H1 (cell line): ENCODE data around the gene C14orf119. TPM values are rescaled to one million over a fixed set of nuclear protein-coding genes. Genes with fewer than 3 reads are reported as not detected.

Experiments used
- CTCF ChIA-PET: fragments of 300-600 bp; sonication (Branson Sonifier 250); formaldehyde crosslinking; loops from one replicate; lab custom pipeline; 2021; ENCODE audit not compliant: partially characterized antibody; lab: Charles Lee
- POLR2A ChIA-PET: fragments of 300-600 bp; sonication (Branson Sonifier 250); formaldehyde crosslinking; loops from one replicate; lab custom pipeline; 2021; ENCODE audit warnings: inconsistent platforms; ENCODE audit not compliant: partially characterized antibody; lab: Charles Lee
- DNase-seq, 2 experiments: peaks; one replicate each; pipeline versions ENCODE4 v3.0.0 to v3.0.0-alpha.2; 2010 to 2022; ENCODE audit warnings: low spot score in 2 of 2, low read depth in 1 of 2, mixed read lengths in 1 of 2
- FAIRE-seq: peaks from 2 replicates; lab custom pipeline; 2011; peaks lifted over from hg19 to GRCh38; lab: Jason Lieb, UNC
- H2AFZ ChIP-seq: 2 replicates; pipeline ENCODE4 v1.8.1; 2012; ENCODE audit warnings: low read length, inconsistent platforms
- H2AK5ac ChIP-seq: 2 replicates; pipeline ENCODE4 v1.6.1; 2013; ENCODE audit warnings: low read depth, low read length
- H2BK120ac ChIP-seq: replicated peaks from 2 replicates; pipeline ENCODE3; 2013; ENCODE audit warnings: low read depth, low read length, inconsistent platforms
- H2BK12ac ChIP-seq: 2 replicates; pipeline ENCODE4 v1.6.1; 2013; ENCODE audit warnings: low read depth, low read length
- H2BK15ac ChIP-seq: 2 replicates; pipeline ENCODE4 v1.6.1; 2013; ENCODE audit warnings: low read length
- H2BK20ac ChIP-seq: 2 replicates; pipeline ENCODE4 v1.6.1; 2013; ENCODE audit warnings: low read length
- H2BK5ac ChIP-seq: 2 replicates; pipeline ENCODE4 v1.6.1; 2013; ENCODE audit warnings: low read depth, low read length
- H3K14ac ChIP-seq: 2 replicates; pipeline ENCODE4 v1.6.1; 2013; ENCODE audit warnings: inconsistent platforms; ENCODE audit not compliant: insufficient read length
- H3K18ac ChIP-seq: 2 replicates; pipeline ENCODE4 v1.6.1; 2013; ENCODE audit warnings: low read length; ENCODE audit errors: extremely low read depth
- H3K23ac ChIP-seq: 2 replicates; pipeline ENCODE4 v1.6.1; 2013; ENCODE audit warnings: inconsistent platforms; ENCODE audit not compliant: insufficient read length
- H3K23me2 ChIP-seq: 2 replicates; pipeline ENCODE4 v1.6.1; 2013; ENCODE audit warnings: low read depth, low read length
- H3K27ac ChIP-seq: 2 replicates; pipeline ENCODE4 v1.6.1; 2011; ENCODE audit warnings: low read depth, low read length, inconsistent platforms
- H3K27me3 ChIP-seq, 4 experiments: replicated peaks in 1 of 4; 1 replicate in 1 of 4; 2 replicates in 3 of 4; pipeline versions ENCODE4 v1.6.1 to v1.8.1; 2011 to 2013; ENCODE audit warnings: low read length in 3 of 4, mild to moderate bottlenecking in 3 of 4, inconsistent platforms in 2 of 4, mixed read lengths in 2 of 4, moderate library complexity in 1 of 4; ENCODE audit not compliant: control insufficient read depth in 3 of 4, insufficient read depth in 3 of 4; ENCODE audit errors: extremely low read depth in 1 of 4
- H3K36me3 ChIP-seq, 4 experiments: 2 replicates each; pipeline versions ENCODE4 v1.6.1 to v1.8.1; 2011 to 2013; ENCODE audit warnings: mild to moderate bottlenecking in 4 of 4, low read length in 3 of 4, moderate library complexity in 2 of 4, control low read depth in 1 of 4, inconsistent platforms in 1 of 4; ENCODE audit not compliant: insufficient read depth in 4 of 4, control insufficient read depth in 2 of 4
- H3K4ac ChIP-seq: replicated peaks from 2 replicates; pipeline ENCODE3; 2013; ENCODE audit warnings: low read length, low read depth, mixed read lengths, inconsistent platforms; ENCODE audit not compliant: insufficient read length
- H3K4me1 ChIP-seq, 4 experiments: replicated peaks in 1 of 4; 1 replicate in 1 of 4; 2 replicates in 3 of 4; pipeline versions ENCODE4 v1.6.1 to v1.8.1; 2011 to 2013; ENCODE audit warnings: low read length in 3 of 4, inconsistent platforms in 2 of 4, mixed read lengths in 1 of 4; ENCODE audit not compliant: insufficient read depth in 4 of 4, control insufficient read depth in 3 of 4
- H3K4me2 ChIP-seq, 2 experiments: 2 replicates each; pipeline versions ENCODE4 v1.6.1 to v1.8.1; 2011 to 2013; ENCODE audit warnings: low read depth in 2 of 2, low read length in 2 of 2, control low read depth in 1 of 2, inconsistent platforms in 1 of 2, mild to moderate bottlenecking in 1 of 2; ENCODE audit not compliant: insufficient read depth in 1 of 2
- H3K4me3 ChIP-seq, 4 experiments: fragments of 200-600, 300-600 bp in 1 of 4; sonication (generic), shearing (Covaris generic), sonication (Bioruptor Twin) in 1 of 4; 2 replicates each; pipeline versions ENCODE4 v1.5.1 to v1.8.1; 2011 to 2016; ENCODE audit warnings: low read length in 4 of 4, low read depth in 3 of 4, control low read depth in 2 of 4, inconsistent platforms in 2 of 4, mild to moderate bottlenecking in 2 of 4, mixed read lengths in 1 of 4, moderate library complexity in 1 of 4; ENCODE audit not compliant: insufficient read depth in 2 of 4; ENCODE audit errors: extremely low read depth in 1 of 4
- H3K56ac ChIP-seq: replicated peaks from 2 replicates; pipeline ENCODE3; 2013; ENCODE audit warnings: low read depth, mild to moderate bottlenecking, mixed read lengths, low read length, inconsistent platforms; ENCODE audit not compliant: insufficient read length
- H3K79me1 ChIP-seq: 2 replicates; pipeline ENCODE4 v1.6.1; 2013; ENCODE audit warnings: low read depth, low read length, control low read depth
- H3K79me2 ChIP-seq, 2 experiments: 2 replicates each; pipeline versions ENCODE4 v1.6.1 to v1.8.1; 2012 to 2013; ENCODE audit warnings: low read length in 2 of 2, mild to moderate bottlenecking in 2 of 2, inconsistent platforms in 1 of 2; ENCODE audit not compliant: insufficient read depth in 2 of 2, control insufficient read depth in 1 of 2
- H3K9ac ChIP-seq, 4 experiments: replicated peaks in 1 of 4; 1 replicate in 1 of 4; 2 replicates in 3 of 4; pipeline versions ENCODE4 v1.6.1 to v1.8.1; 2011 to 2013; ENCODE audit warnings: low read depth in 3 of 4, low read length in 3 of 4, control low read depth in 2 of 4, mild to moderate bottlenecking in 2 of 4, moderate library complexity in 2 of 4, inconsistent platforms in 1 of 4; ENCODE audit errors: extremely low read depth in 1 of 4
- H3K9me3 ChIP-seq, 2 experiments: 2 replicates each; pipeline versions ENCODE4 v1.6.1 to v1.8.1; 2012 to 2013; ENCODE audit warnings: mild to moderate bottlenecking in 2 of 2, moderate library complexity in 2 of 2, control low read depth in 1 of 2, inconsistent platforms in 1 of 2, low read depth in 1 of 2, low read length in 1 of 2, mixed read lengths in 1 of 2; ENCODE audit not compliant: insufficient read depth in 2 of 2
- H4K20me1 ChIP-seq, 2 experiments: replicated peaks in 1 of 2; 2 replicates each; pipeline versions ENCODE3 to v1.8.1; 2011 to 2013; ENCODE audit warnings: inconsistent platforms in 2 of 2, low read length in 2 of 2, mild to moderate bottlenecking in 1 of 2; ENCODE audit not compliant: insufficient read depth in 2 of 2, control insufficient read depth in 1 of 2
- H4K5ac ChIP-seq: 2 replicates; pipeline ENCODE4 v1.6.1; 2013; ENCODE audit warnings: low read length, low read depth, mixed read lengths, inconsistent platforms; ENCODE audit not compliant: insufficient read length
- H4K8ac ChIP-seq: 2 replicates; pipeline ENCODE4 v1.8.0; 2013; ENCODE audit warnings: mild to moderate bottlenecking, moderate library complexity, low read length, inconsistent platforms; ENCODE audit not compliant: insufficient read depth; ENCODE audit errors: extremely low read depth
- H4K91ac ChIP-seq: replicated peaks from 2 replicates; pipeline ENCODE3; 2013; ENCODE audit warnings: low read length, mixed read lengths, inconsistent platforms; ENCODE audit not compliant: insufficient read length
- CHD1 ChIP-seq: IDR thresholded peaks from 2 replicates; pipeline ENCODE4 v1.6.1; 2012; ENCODE audit warnings: low read depth, low read length, improper control_type of control experiment
- EGR1 ChIP-seq: IDR thresholded peaks from 2 replicates; pipeline ENCODE4 v1.6.1; 2011; ENCODE audit warnings: low read depth, low read length, borderline replicate concordance
- HDAC2 ChIP-seq, 2 experiments: fragments of 300-600 bp in 1 of 2; sonication (generic) in 1 of 2; IDR thresholded peaks; 2 replicates each; pipeline ENCODE4 v1.6.1; 2011 to 2012; ENCODE audit warnings: low read depth in 2 of 2, low read length in 2 of 2, mild to moderate bottlenecking in 2 of 2, moderate library complexity in 2 of 2, borderline replicate concordance in 1 of 2, inconsistent platforms in 1 of 2
- HDAC6 ChIP-seq: IDR thresholded peaks from one replicate; pipeline ENCODE4 v1.7.1; 2012; ENCODE audit warnings: low read depth, mild to moderate bottlenecking, inconsistent platforms, low read length, moderate library complexity
- NANOG ChIP-seq: IDR thresholded peaks from 2 replicates; pipeline ENCODE4 v1.6.1; 2011; ENCODE audit warnings: low read length, low read depth, mild to moderate bottlenecking, inconsistent platforms; ENCODE audit not compliant: insufficient read depth, poor library complexity, severe bottlenecking
- RAD21 ChIP-seq, 2 experiments: IDR thresholded peaks in 1 of 2; conservative IDR thresholded peaks in 1 of 2; 2 replicates each; pipeline ENCODE4 v1.6.1; 2011; ENCODE audit warnings: low read depth in 2 of 2, low read length in 2 of 2, improper control_type of control experiment in 1 of 2, inconsistent platforms in 1 of 2, mild to moderate bottlenecking in 1 of 2, moderate library complexity in 1 of 2
- RFX5 ChIP-seq: IDR thresholded peaks from 2 replicates; pipeline ENCODE4 v1.6.1; 2011; ENCODE audit warnings: low read depth, low read length, improper control_type of control experiment, borderline replicate concordance
- SIX5 ChIP-seq: IDR thresholded peaks from 2 replicates; pipeline ENCODE4 v1.6.1; 2011; ENCODE audit warnings: mild to moderate bottlenecking, low read depth, low read length
- TBP ChIP-seq: IDR thresholded peaks from 2 replicates; pipeline ENCODE4 v1.6.1; 2011; ENCODE audit warnings: low read depth, low read length, improper control_type of control experiment
- WGBS, 2 experiments: shearing (Covaris generic) in 1 of 2; methylation state at CpG; one replicate each; pipeline versions ENCODE4 v1.1.6 to v1.1.7; 2013 to 2015; ENCODE audit warnings: low lambda C conversion rate in 2 of 2, mixed read lengths in 2 of 2, inconsistent platforms in 1 of 2, low coverage in 1 of 2, missing lambda C conversion rate in 1 of 2; ENCODE audit not compliant: insufficient replicate concordance in 2 of 2, insufficient coverage in 1 of 2, insufficient read length in 1 of 2; ENCODE audit errors: extremely low coverage in 1 of 2, missing lambda C conversion rate in 1 of 2; 5-methylcytosine and 5-hydroxymethylcytosine counted together
- polyA plus RNA-seq, 7 experiments: library from polyadenylated mRNA; depleted of rRNA in 3 of 7; stranded (reverse) in 5 of 7; unstranded in 2 of 7; fragments of >200 nt in 5 of 7; fragments of 200-250 nt in 2 of 7; gene quantifications; 1 replicate in 5 of 7; 2 replicates in 1 of 7; 4 replicates in 1 of 7; pipeline versions ENCODE4 v1.2.1 to v1.2.3, GENCODE V29; 2011 to 2013; ENCODE audit warnings: missing spikeins in 2 of 7, mixed read lengths in 2 of 7
- total RNA-seq: library from RNA; stranded (reverse); fragmentation: NEBNext Ultra II Directional; extraction: Animal tissue kit (Norgen Biotek cat#: 25700); gene quantifications from 2 replicates; pipeline ENCODE4 v1.2.1, GENCODE V29; 2021

The C14orf119 gene
- total and polyA plus RNA-seq, 2 of the 8 experiments (the other 6 are each of a cell fraction or from before 2014, with no cell fraction given): 78.1 to 94.0 TPM

DNA sequence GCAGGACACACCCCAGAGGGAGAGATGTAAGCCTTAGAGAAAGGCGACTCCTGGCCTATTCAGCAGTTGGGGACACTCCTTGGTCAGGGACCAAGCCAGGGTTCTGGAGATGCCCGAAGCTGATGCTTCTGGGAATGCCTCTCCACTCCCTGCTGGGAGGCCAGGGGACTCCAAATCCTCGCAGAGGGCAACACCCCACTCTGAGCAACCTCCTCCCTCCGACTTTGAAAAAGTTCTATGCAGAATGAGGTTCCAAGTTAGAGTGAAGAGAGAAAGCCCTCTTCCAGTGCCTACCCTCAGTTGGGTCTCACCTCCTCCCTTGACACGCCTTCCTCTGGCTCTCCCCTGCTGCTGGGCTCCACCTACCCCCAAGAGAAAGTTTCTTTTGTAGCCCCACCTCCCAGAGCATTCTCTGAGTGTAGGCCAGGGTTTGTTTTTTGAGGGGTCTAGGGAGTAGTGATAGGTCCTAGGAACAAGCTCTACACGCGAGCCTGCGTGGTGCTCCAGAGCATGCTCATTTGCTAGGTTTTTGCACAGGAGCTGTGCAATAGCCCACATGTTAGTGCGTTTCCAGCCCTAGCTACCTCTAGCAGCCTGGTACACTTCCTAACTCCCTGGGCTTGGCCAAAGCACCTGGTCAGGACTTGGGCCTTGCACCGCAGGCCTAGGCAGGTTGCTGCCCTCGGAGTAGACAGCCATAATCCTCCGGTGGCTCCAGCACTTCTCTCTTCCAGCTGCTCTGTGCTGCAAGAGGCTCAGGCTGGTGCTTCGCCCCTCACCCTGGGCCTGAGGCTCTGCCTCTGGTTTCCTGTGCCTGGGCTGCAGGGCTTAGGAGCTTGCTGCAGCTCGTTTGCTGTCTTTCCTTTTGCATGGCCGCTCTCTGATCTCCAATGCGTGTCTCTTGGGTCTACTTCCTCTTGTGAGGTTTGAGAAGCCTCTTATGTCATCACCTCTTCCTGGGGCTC is 24.3 kb downstream of the C14orf119 start:
- Histone ChIP-seq H3K4ac (peak overlapping the region; percentile 23), H4K5ac (no peak overlapping the region), H3K14ac (no peak overlapping the region), H2BK120ac (peak overlapping the region; percentile 31), H2BK5ac (peak overlapping the region; percentile 15; the same call in 1 of the 2 replicates), H3K56ac (no peak overlapping the region), H2AK5ac (no peak overlapping the region), H3K9ac (no peak overlapping the region), H3K23ac (no peak overlapping the region), H3K79me2 (no peaks in the 10 kb centered on the region), H2BK12ac (peak overlapping the region; percentile 75; the same call in 1 of the 2 replicates), H2AFZ (peak overlapping the region; percentile 43; the same call in 1 of the 2 replicates), H4K20me1 (no peaks in the 10 kb centered on the region), H2BK15ac (peak overlapping the region; percentile 63), H3K36me3 (no peaks in the 10 kb centered on the region), H3K4me2 (no peak overlapping the region), H4K91ac (peak overlapping the region; percentile 34), H3K18ac (0 out of 2 replicates have a peak overlapping the region, but pooled peaks have one; percentile 25), H4K8ac (peak overlapping the region; percentile 62), H3K4me3 (no peak overlapping the region), H3K27me3 (no peaks in the 10 kb centered on the region), H3K4me1 (peaks cover 0 to 11% (median 3%) of the 10 kb centered on the region in 4 experiments; a peak in 5 of 7 replicates), H3K23me2 (no peaks in the 10 kb centered on the region), H3K27ac (no peak overlapping the region), H2BK20ac (no peak overlapping the region), H3K9me3 (no peaks in the 10 kb centered on the region; a peak in 1 of 4 replicates), H3K79me1 (no peaks in the 10 kb centered on the region)
- TF ChIP-seq RFX5: no peak
- no peak for TF ChIP-seq RAD21 (IDR thresholded peaks at IDR 0.05 in 1 of 2, conservative IDR thresholded peaks at IDR 0.05 in 1 of 2; ENCODE audit: low read depth in 2 of 2, low read length in 2 of 2)
- TF ChIP-seq CHD1: no peak
- TF ChIP-seq EGR1: no peak
- no peak for TF ChIP-seq HDAC2 (IDR thresholded peaks at IDR 0.05; ENCODE audit: borderline replicate concordance in 1 of 2, low read depth in 2 of 2, low read length in 2 of 2)
- no peak for TF ChIP-seq TBP
- TF ChIP-seq HDAC6: no peak
- TF ChIP-seq NANOG: no peak
- TF ChIP-seq SIX5: no peak
- POLR2A ChIA-PET: interaction anchor here (0.6 to 1.5 kb wide), 8 partner anchors 9 to 1466 kb away, joined by 3 to 6 read pairs (median 4); partner anchors contain the start of genes ACIN1, C14orf119, OR4E2 and SLC7A8
- FAIRE-seq: no peak
- WGBS, 2 experiments: 89% methylated on average over 15 of the region's 16 CpGs; no CpG with 5 or more reads in 1 of the 2 experiments
- no peak for DNase-seq
- CTCF ChIA-PET: interaction anchor here (0.7 to 11.8 kb wide), 36 partner anchors 8 to 276 kb away, joined by 3 to 290 read pairs (median 7); partner anchors contain the start of genes ACIN1, C14orf119, HOMEZ and SLC7A8
